ENCODE results near the gene GCGR. TPM values are rescaled to one million over a fixed set of nuclear protein-coding genes. Genes with fewer than 3 reads are reported as not detected.

GCGR gene
- total RNA-seq, 2 experiments from 2014 or later: not detected

DNA sequence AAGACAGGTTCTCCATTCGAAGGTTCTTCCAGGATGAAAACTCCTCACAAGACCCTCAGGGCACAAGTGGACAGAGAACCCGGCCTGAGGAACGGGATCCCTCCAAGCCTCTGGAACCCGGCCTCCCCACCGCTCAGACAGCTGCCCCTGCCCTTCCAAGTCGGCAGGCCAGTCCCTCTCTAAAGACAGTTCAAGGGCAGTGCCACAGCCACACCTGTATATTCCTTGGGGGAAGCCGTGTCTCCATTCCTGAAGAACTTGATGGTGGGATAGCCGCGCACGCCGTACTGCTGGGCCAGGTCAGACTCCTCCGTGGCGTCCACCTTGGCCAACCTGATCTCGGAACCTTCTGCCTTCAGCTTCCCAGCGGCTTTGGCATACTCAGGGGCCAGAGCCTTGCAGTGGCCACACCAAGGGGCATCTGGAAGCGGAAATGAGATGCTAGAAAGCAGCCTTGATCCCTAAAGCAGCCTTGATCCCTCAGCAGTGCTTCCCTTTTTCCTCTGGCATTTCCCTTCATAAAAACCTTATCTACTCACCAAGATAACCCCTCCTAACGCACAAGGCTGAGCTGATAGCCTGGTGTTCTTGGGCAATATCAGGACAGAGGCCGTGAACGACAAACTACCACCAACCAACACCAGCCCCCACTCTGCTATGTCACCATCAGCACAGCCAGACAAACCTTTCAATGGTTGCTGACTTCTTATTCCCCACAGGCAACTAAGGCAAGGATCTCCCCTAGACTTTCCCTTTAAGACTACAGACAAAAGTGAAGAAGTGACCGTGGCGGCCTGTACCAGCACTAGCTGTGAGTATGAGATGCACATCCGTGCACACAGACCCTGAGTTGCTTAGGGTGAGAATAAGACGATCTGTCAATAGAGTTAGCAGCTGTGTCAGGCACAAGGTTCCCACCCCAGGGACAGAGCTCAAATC is 55.3 kb downstream of the GCGR start:
- Mint-ChIP-seq H3K27ac (peak overlapping the region; percentile 72), H3K9me3 (no peaks in the 10 kb centered on the region), H3K27me3 (no peaks in the 10 kb centered on the region), H3K4me3 (peak overlapping the region; percentile 87), H3K4me1 (ENCODE audit: low read depth) (peaks cover 29% of the 10 kb centered on the region), H3K36me3 (ENCODE audit: low read depth) (peaks cover 33% of the 10 kb centered on the region)
- intact Hi-C loops (cut with DNase I, micrococcal nuclease): loop anchor here in 1 of 2 experiments (5.0 kb wide), 1 partner anchor 177 kb away; the partner anchor contains the start of genes ARL16 and HGS
- no peaks in the 10 kb centered on the region for H3K9me3 ChIP-seq (ENCODE audit: control insufficient read depth in 1 of 2, insufficient read depth in 1 of 2, low read length in 2 of 2)
- peak in 1 of 14 experiments; percentile 38 for DNase-seq
- H3K27me3 ChIP-seq (ENCODE audit: control insufficient read depth in 1 of 2, insufficient read depth in 2 of 2, low read length in 2 of 2): no peaks in the 10 kb centered on the region
- no peak for ATAC-seq (ENCODE audit: poor library complexity)
- H3K4me1 ChIP-seq (ENCODE audit: insufficient read depth, low read length): peaks cover 54% of the 10 kb centered on the region
- ChIA-PET CTCF (no interaction called here), POLR2A (interaction anchor here (1.0 to 1.6 kb wide), 3 partner anchors 11 to 156 kb away, joined by 3 to 7 read pairs (median 3); partner anchors contain the start of genes MCRIP1 and MRPL12)
- peaks cover 54% of the 10 kb centered on the region for H3K36me3 ChIP-seq (ENCODE audit: insufficient read depth, low read length)
- TF ChIP-seq, protein P1, sequence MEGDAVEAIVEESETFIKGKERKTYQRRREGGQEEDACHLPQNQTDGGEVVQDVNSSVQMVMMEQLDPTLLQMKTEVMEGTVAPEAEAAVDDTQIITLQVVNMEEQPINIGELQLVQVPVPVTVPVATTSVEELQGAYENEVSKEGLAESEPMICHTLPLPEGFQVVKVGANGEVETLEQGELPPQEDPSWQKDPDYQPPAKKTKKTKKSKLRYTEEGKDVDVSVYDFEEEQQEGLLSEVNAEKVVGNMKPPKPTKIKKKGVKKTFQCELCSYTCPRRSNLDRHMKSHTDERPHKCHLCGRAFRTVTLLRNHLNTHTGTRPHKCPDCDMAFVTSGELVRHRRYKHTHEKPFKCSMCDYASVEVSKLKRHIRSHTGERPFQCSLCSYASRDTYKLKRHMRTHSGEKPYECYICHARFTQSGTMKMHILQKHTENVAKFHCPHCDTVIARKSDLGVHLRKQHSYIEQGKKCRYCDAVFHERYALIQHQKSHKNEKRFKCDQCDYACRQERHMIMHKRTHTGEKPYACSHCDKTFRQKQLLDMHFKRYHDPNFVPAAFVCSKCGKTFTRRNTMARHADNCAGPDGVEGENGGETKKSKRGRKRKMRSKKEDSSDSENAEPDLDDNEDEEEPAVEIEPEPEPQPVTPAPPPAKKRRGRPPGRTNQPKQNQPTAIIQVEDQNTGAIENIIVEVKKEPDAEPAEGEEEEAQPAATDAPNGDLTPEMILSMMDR (IDR thresholded peaks at IDR 0.05): no peak
- H3K4me3 ChIP-seq (ENCODE audit: low read length): peak overlapping the region; percentile 78
- H3K27ac ChIP-seq (ENCODE audit: low read depth in 1 of 2, low read length in 2 of 2): peak overlapping the region in 1 of 2 donors; percentile 56

GRCh38 chr17:81859906-81860755 is 56.2 kb downstream of the GCGR start, which contains the start of gene P4HB:
TSS of gene P4HB (minus strand) at chr17:81860535. CDS start at chr17:81860471, 64 bp downstream.
- DNase-seq (peak in 2 of 14 experiments; percentile 32 to 35), ATAC-seq (ENCODE audit: poor library complexity) (peak; percentile 12)
- ChIA-PET CTCF (interaction anchor here (1.2 kb wide), 1 partner anchor 10 kb away, joined by 3 read pairs; no protein-coding TSS in a partner anchor), POLR2A (interaction anchor here (0.7 to 2.5 kb wide), 10 partner anchors 10 to 345 kb away, joined by 3 to 63 read pairs (median 5); partner anchors contain the start of genes ARHGDIA, ARL16, DCXR and HGS)
- peaks cover 57% of the 10 kb centered on the region for H3K4me1 ChIP-seq (ENCODE audit: insufficient read depth, low read length)
- H3K27ac ChIP-seq (ENCODE audit: low read depth in 1 of 2, low read length in 2 of 2): peak within 1 kb of the TSS; percentile 93 to 95
- intact Hi-C loops (cut with DNase I, micrococcal nuclease): loop anchor here (1.0 to 10.0 kb wide), 7 partner anchors 11 to 345 kb away; partner anchors contain the start of genes ARL16 (in 2 of the 2), HGS (in 2 of the 2), MCRIP1 (in 2 of the 2) and ACTG1 (in 1 of the 2)
- no peaks in the 10 kb centered on the region for H3K27me3 ChIP-seq (ENCODE audit: control insufficient read depth in 1 of 2, insufficient read depth in 2 of 2, low read length in 2 of 2)
- TF ChIP-seq, protein P1 (IDR thresholded peaks at IDR 0.05): no peak
- Mint-ChIP-seq H3K36me3 (ENCODE audit: low read depth) (peaks cover 27% of the 10 kb centered on the region), H3K4me3 (peak within 1 kb of the TSS; percentile 94), H3K27me3 (no peaks in the 10 kb centered on the region), H3K4me1 (ENCODE audit: low read depth) (peaks cover 29% of the 10 kb centered on the region), H3K27ac (peak within 1 kb of the TSS; percentile 96), H3K9me3 (no peaks in the 10 kb centered on the region)
- H3K9me3 ChIP-seq (ENCODE audit: control insufficient read depth in 1 of 2, insufficient read depth in 1 of 2, low read length in 2 of 2): no peaks in the 10 kb centered on the region
- peaks cover 49% of the 10 kb centered on the region for H3K36me3 ChIP-seq (ENCODE audit: insufficient read depth, low read length)
- peak within 1 kb of the TSS; percentile 78 for H3K4me3 ChIP-seq (ENCODE audit: low read length)

Measured in CD4-positive, alpha-beta T cell (primary cell).